HG03469 (cell line): ENCODE data around the gene SPATA13.
"Not testable (repeated sequence)": the region's sequence is repeated elsewhere in the genome, so short reads cannot be mapped to it uniquely, and the experiment has no call there.

Experiments
- ATAC-seq: cut with Tn5 transposase; IDR thresholded peaks from one replicate; pipeline ENCODE4 v1.9.1; 2021; ENCODE audit warnings: mild to moderate bottlenecking, moderate library complexity, moderate number of reproducible peaks; ENCODE audit not compliant: unreplicated experiment

SPATA13 gene

GRCh38 chr13:24307211-24308067 is 146.9 kb downstream of the SPATA13 start:
- no peak for ATAC-seq

- ATAC-seq: no peak
Measured at GRCh38 chr13:24308068-24308445, 147.5 kb downstream of the SPATA13 start.

- ATAC-seq: no peak
Measured at GRCh38 chr13:24308488-24309020, 148.0 kb downstream of the SPATA13 start.

- not testable (repeated sequence) for ATAC-seq
Measured at GRCh38 chr13:24309300-24309699, 148.8 kb downstream of the SPATA13 start, which contains the start of gene C1QTNF9. Gene C1QTNF9 (plus strand): TSS chr13:24309580. CDS start chr13:24316004, 6,424 bp downstream.

- no peak for ATAC-seq
Measured at GRCh38 chr13:24313439-24313838, 152.9 kb downstream of the SPATA13 start.

GRCh38 chr13:24317835-24318234 is 157.3 kb downstream of the SPATA13 start:
- not testable (repeated sequence) for ATAC-seq

- ATAC-seq: not testable (repeated sequence)
Measured at GRCh38 chr13:24318878-24319277, 158.4 kb downstream of the SPATA13 start.

GRCh38 chr13:24319641-24320040 is 159.1 kb downstream of the SPATA13 start:
- ATAC-seq: not testable (repeated sequence)

- not testable (repeated sequence) for ATAC-seq
Measured at GRCh38 chr13:24321416-24321815, 160.9 kb downstream of the SPATA13 start.

GRCh38 chr13:24322470-24322869 is 161.9 kb downstream of the SPATA13 start:
- not testable (repeated sequence) for ATAC-seq

GRCh38 chr13:24323036-24323738 is 162.7 kb downstream of the SPATA13 start:
- ATAC-seq: no peak

GRCh38 chr13:24323739-24324075 is 163.2 kb downstream of the SPATA13 start:
- ATAC-seq: no peak

- ATAC-seq: not testable (repeated sequence)
Measured at GRCh38 chr13:24327598-24327997, 167.1 kb downstream of the SPATA13 start.

GRCh38 chr13:24328145-24328544 is 167.6 kb downstream of the SPATA13 start:
- no peak for ATAC-seq

GRCh38 chr13:24338721-24339120 is 178.2 kb downstream of the SPATA13 start:
- no peak for ATAC-seq

- ATAC-seq: no peak
Measured at GRCh38 chr13:24339937-24340607, 179.6 kb downstream of the SPATA13 start.

- no peak for ATAC-seq
Measured at GRCh38 chr13:24340608-24340955, 180.1 kb downstream of the SPATA13 start.

GRCh38 chr13:24341439-24341838 is 180.9 kb downstream of the SPATA13 start:
- ATAC-seq: no peak

GRCh38 chr13:24348385-24348784 is 187.9 kb downstream of the SPATA13 start:
- ATAC-seq: no peak

- ATAC-seq: no peak
Measured at GRCh38 chr13:24348797-24349515, 188.4 kb downstream of the SPATA13 start.
